Activated CD4-positive, alpha-beta memory T cell treated with anti-CD3 and anti-CD28 coated beads, Interleukin-2, amount 10 ng/mL, durations not matched to agents 7 days and 5 days (primary cell): ENCODE measurements around the gene GCSAM. TPM values are rescaled to one million over a fixed set of nuclear protein-coding genes. Genes with fewer than 3 reads are reported as not detected.

Experiments used
- CTCF ChIA-PET: fragments of 350-600 bp; sonication (Branson Sonifier 250); formaldehyde crosslinking; loops from one replicate; lab custom pipeline; 2021; ENCODE audit warnings: antibody characterized with exemption, inconsistent platforms; lab: Charles Lee
- POLR2A ChIA-PET: fragments of 350-600 bp; sonication (Branson Sonifier 250); formaldehyde crosslinking; loops from one replicate; lab custom pipeline; 2021; ENCODE audit warnings: antibody characterized with exemption; lab: Charles Lee
- DNase-seq: peaks from one replicate; pipeline ENCODE4 v3.0.0-alpha.2; 2020
- H3K27ac Mint-ChIP-seq: one replicate; pipeline ENCODE4 v1.8.0; 2021; ENCODE audit warnings: mild to moderate bottlenecking, mixed read lengths
- H3K27me3 Mint-ChIP-seq: one replicate; pipeline ENCODE4 v1.8.0; 2021; ENCODE audit warnings: mixed read lengths
- H3K36me3 Mint-ChIP-seq: one replicate; pipeline ENCODE4 v1.8.0; 2021; ENCODE audit warnings: low read depth, mixed read lengths
- H3K4me1 Mint-ChIP-seq: one replicate; pipeline ENCODE4 v1.8.0; 2021; ENCODE audit warnings: mixed read lengths
- H3K4me3 Mint-ChIP-seq: one replicate; pipeline ENCODE4 v1.8.0; 2021; ENCODE audit warnings: mild to moderate bottlenecking, mixed read lengths
- H3K9me3 Mint-ChIP-seq: one replicate; pipeline ENCODE4 v1.8.0; 2021; ENCODE audit warnings: mixed read lengths
- total RNA-seq, 2 experiments: library from RNA; stranded (reverse); gene quantifications; one replicate each; pipeline ENCODE4 v1.2.3, GENCODE V29; 2021

GCSAM gene
- total RNA-seq, 2 experiments from 2014 or later, result 19.6 to 19.9 TPM

GRCh38 chr3:112090887-112091586 is 42.0 kb downstream of the GCSAM start:
- POLR2A ChIA-PET, result interaction anchor here (0.7 kb wide), 1 partner anchor 42 kb away, joined by 3 read pairs; the partner anchor contains the start of gene GCSAM
- no peak overlapping the region for H3K4me3 Mint-ChIP-seq
- H3K27ac Mint-ChIP-seq, result peak overlapping the region; percentile 9
- DNase-seq, result no peak
- peaks cover 58% of the 10 kb centered on the region for H3K4me1 Mint-ChIP-seq
- no peaks in the 10 kb centered on the region for H3K27me3 Mint-ChIP-seq
- H3K36me3 Mint-ChIP-seq, result peaks cover 6% of the 10 kb centered on the region
- H3K9me3 Mint-ChIP-seq, result no peaks in the 10 kb centered on the region
- CTCF ChIA-PET, result no interaction called here

DNA sequence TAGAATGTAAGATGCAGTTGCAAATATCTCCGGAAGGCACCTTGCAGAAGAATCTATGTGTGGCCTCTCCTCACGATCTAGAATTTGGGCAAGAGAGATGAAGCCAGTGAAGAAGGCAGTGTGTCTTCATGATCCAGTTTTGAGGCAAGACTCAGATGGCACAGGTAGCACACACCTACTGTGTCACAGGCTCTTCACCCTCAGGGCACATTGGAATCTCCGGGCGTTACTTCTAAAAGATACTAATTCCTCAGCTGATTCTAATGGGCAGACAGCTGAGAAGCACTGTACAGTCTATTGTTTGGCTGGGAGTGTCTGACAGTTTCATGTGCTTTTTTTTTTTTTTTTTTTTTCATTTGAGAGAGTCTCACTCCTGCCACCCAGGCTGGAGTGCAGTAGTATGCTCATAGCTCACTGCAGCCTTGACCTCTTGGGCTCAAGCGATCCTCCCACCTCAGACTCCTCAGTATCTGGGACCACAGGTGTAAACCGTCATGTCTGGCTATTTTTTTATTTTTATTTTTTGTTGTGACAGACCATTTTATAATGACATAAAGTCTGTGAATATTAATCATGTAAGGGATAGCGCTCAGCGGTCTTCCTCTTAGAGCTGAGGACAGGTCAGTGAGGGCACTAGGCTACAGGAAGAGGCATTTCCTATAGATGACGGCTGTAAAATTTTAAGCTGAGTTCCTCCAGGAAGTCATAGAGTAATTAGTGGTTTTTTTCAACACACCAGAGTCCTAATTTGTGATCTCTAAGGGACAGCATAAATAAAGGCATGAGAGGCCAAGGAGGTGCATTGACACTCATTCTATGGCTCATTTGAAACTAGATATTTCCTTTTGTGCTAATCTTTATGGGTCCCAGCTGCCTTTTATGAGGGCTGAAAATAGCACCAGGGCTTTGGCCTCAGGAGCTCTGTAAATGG is 42.8 kb downstream of the GCSAM start:
- ChIA-PET POLR2A (interaction anchor here (0.7 kb wide), 1 partner anchor 43 kb away, joined by 3 read pairs; the partner anchor contains the start of gene GCSAM), CTCF (interaction anchor here (1.0 kb wide), 1 partner anchor 21 kb away, joined by 4 read pairs; no protein-coding TSS in a partner anchor)
- DNase-seq, result no peak
- Mint-ChIP-seq H3K4me3 (no peak overlapping the region), H3K4me1 (peaks cover 61% of the 10 kb centered on the region), H3K36me3 (peaks cover 4% of the 10 kb centered on the region), H3K9me3 (no peaks in the 10 kb centered on the region), H3K27ac (peak overlapping the region; percentile 9), H3K27me3 (no peaks in the 10 kb centered on the region)

DNA sequence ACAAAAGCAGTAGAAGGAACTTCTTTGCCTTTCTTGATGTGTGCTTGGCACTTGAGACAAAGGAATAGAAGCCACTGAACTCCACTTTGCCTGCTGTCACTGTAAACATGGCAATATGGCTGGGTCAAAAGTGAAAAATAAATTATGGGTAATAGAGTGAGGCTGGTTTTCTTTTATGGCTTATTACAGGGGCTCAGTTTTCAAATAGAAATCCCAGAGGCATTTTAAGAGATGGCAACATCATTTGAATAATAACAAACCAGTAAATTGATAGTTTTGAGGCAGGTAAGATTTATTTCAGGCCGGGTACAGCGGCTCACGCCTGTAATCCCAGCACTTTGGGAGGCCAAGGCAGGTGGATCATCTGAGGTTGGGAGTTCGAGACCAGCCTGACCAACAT is 44.1 kb downstream of the GCSAM start:
- Mint-ChIP-seq H3K9me3 (no peaks in the 10 kb centered on the region), H3K27me3 (peaks cover 4% of the 10 kb centered on the region), H3K4me1 (peaks cover 63% of the 10 kb centered on the region), H3K27ac (no peak overlapping the region), H3K36me3 (peaks cover 3% of the 10 kb centered on the region), H3K4me3 (no peak overlapping the region)
- CTCF ChIA-PET, result interaction anchor here (0.8 to 1.2 kb wide), 2 partner anchors 23 to 45 kb away, joined by 3 read pairs; no protein-coding TSS in a partner anchor
- no peak for DNase-seq
- POLR2A ChIA-PET, result interaction anchor here (0.9 kb wide), 1 partner anchor 110 kb away, joined by 3 read pairs; the partner anchor contains the start of gene ABHD10

DNA sequence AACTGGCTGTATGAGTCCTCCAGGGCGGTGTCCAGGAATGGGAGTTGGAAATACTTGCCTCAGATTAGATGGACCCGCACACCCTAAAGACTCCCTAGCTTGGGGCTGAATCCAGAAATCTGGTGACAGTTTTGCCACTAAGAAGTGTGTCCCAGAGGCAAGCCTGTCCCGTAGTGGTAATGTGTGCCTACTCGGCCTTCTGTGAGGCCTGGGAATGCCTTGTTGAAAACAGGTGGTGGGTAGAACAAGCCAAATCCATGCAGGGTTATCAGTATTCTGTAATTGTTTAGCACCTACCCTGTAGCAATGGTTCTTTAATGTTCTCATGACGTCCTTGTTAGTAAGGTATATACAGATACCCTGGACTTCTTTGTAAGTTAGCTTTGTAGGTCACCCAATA is 45.3 kb downstream of the GCSAM start:
- ChIA-PET CTCF (interaction anchor here (0.8 to 1.2 kb wide), 2 partner anchors 44 kb away, joined by 3 read pairs; no protein-coding TSS in a partner anchor), POLR2A (interaction anchor here (1.1 kb wide), 1 partner anchor 109 kb away, joined by 5 read pairs; the partner anchor contains the start of gene ABHD10)
- peaks cover 55% of the 10 kb centered on the region for H3K4me1 Mint-ChIP-seq
- no peak for DNase-seq
- H3K4me3 Mint-ChIP-seq, result peak overlapping the region; percentile 75
- H3K27me3 Mint-ChIP-seq, result peaks cover 4% of the 10 kb centered on the region
- H3K9me3 Mint-ChIP-seq, result no peaks in the 10 kb centered on the region
- no peak overlapping the region for H3K27ac Mint-ChIP-seq
- no peaks in the 10 kb centered on the region for H3K36me3 Mint-ChIP-seq

DNA sequence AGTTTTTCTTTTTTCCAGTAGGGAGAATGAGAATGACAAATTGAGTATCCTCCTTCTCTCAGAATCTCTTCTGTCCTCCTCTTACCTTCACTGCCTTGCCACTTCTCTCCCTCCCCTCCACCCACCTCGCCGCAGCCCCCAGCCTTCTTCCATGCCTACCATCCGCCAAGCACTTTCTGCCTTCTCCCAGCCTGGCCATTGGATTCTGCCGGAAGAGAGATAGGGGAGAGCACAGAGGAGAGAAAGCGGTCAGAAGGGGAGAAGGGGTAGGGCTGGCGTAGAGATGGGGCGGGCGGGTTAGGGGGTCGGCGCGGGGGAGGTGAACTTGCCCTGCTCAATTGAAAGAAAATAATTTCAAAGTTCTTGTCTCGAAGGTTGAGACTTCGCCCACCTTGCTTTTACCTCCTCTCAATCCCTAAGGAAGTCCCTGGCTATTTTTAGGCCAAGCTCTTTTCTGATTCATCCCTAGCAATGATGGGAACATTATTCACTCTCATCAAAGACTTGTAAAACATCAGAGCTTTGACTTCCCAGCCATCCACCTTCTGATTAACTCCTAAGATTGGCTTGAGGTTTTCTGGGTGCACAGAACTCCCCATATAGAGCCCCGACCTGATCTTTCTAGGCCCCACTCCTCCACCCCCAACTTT is 46.0 kb downstream of the GCSAM start:
- H3K4me3 Mint-ChIP-seq, result peak overlapping the region; percentile 75
- H3K9me3 Mint-ChIP-seq, result no peaks in the 10 kb centered on the region
- H3K27ac Mint-ChIP-seq, result no peak overlapping the region
- POLR2A ChIA-PET, result interaction anchor here (1.1 kb wide), 1 partner anchor 108 kb away, joined by 5 read pairs; the partner anchor contains the start of gene ABHD10
- DNase-seq, result no peak
- H3K27me3 Mint-ChIP-seq, result peaks cover 4% of the 10 kb centered on the region
- CTCF ChIA-PET, result interaction anchor here (0.8 to 1.3 kb wide), 2 partner anchors 44 to 74 kb away, joined by 3 read pairs; no protein-coding TSS in a partner anchor
- H3K36me3 Mint-ChIP-seq, result no peaks in the 10 kb centered on the region
- H3K4me1 Mint-ChIP-seq, result peaks cover 48% of the 10 kb centered on the region

DNA sequence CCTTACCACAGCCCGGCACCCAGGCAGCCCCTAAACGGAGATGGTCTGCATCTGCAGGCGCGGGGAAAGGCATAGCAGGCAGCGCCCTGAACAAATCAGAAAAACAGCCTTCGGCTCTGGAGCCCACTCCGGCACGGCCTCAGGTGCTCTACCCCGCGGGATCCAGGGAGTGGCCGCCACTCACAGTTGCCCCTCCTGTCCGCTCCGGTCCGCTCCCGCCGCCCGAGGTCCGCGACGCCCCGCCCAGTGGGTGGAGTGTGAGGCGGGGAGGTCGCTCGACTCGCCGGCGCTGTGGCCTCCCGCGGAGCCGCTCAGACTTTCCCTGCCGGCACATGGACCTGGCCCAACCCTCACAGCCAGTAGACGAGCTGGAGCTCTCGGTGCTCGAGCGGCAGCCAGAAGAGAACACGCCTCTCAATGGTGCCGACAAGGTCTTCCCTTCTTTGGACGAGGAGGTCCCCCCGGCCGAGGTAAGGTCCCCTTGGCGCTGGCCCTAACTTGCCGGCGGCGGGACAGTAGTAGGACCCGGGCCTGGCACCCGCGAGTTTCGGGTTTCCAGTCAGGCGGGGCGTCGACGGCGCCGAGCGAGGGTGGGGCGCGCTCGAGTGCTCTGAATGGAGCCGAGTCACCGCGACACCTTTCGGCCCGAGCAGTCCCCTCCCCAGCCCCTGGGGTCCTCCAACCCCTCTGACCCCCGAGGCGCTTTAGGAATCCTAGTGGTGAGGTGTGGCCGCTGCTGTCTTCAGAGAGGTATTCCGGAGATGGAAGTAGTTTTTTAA is 46.8 kb downstream of the GCSAM start, which contains the start of gene C3orf52:
TSS of gene C3orf52 (plus strand) at position 314 of the 779 bp plus-strand sequence. CDS start at position 333, 19 bp downstream.
- peaks cover 4% of the 10 kb centered on the region for H3K27me3 Mint-ChIP-seq
- H3K27ac Mint-ChIP-seq, result no peak within 1 kb of the TSS
- no peaks in the 10 kb centered on the region for H3K36me3 Mint-ChIP-seq
- no peaks in the 10 kb centered on the region for H3K9me3 Mint-ChIP-seq
- peaks cover 46% of the 10 kb centered on the region for H3K4me1 Mint-ChIP-seq
- peak within 1 kb of the TSS; percentile 75 for H3K4me3 Mint-ChIP-seq
- DNase-seq, result peak; percentile 62
- ChIA-PET CTCF (interaction anchor here (1.3 kb wide), 1 partner anchor 73 kb away, joined by 3 read pairs; no protein-coding TSS in a partner anchor), POLR2A (interaction anchor here (1.1 kb wide), 1 partner anchor 107 kb away, joined by 5 read pairs; the partner anchor contains the start of gene ABHD10)

- no peak for DNase-seq
- no peaks in the 10 kb centered on the region for H3K36me3 Mint-ChIP-seq
- H3K27ac Mint-ChIP-seq, result no peak overlapping the region
- no peaks in the 10 kb centered on the region for H3K9me3 Mint-ChIP-seq
- ChIA-PET CTCF (no interaction called here), POLR2A (no interaction called here)
- H3K4me1 Mint-ChIP-seq, result peaks cover 40% of the 10 kb centered on the region
- peak overlapping the region; percentile 75 for H3K4me3 Mint-ChIP-seq
- H3K27me3 Mint-ChIP-seq, result peaks cover 4% of the 10 kb centered on the region
These were observed 47.3 kb downstream of the GCSAM start for GRCh38 chr3:112085735-112086075.

GRCh38 chr3:112084980-112085705 is 47.9 kb downstream of the GCSAM start:
- Mint-ChIP-seq H3K36me3 (no peaks in the 10 kb centered on the region), H3K4me1 (peaks cover 35% of the 10 kb centered on the region), H3K9me3 (no peaks in the 10 kb centered on the region), H3K27me3 (peaks cover 4% of the 10 kb centered on the region), H3K27ac (no peak overlapping the region), H3K4me3 (peak overlapping the region; percentile 75)
- POLR2A ChIA-PET, result no interaction called here
- CTCF ChIA-PET, result no interaction called here
- DNase-seq, result no peak

DNA sequence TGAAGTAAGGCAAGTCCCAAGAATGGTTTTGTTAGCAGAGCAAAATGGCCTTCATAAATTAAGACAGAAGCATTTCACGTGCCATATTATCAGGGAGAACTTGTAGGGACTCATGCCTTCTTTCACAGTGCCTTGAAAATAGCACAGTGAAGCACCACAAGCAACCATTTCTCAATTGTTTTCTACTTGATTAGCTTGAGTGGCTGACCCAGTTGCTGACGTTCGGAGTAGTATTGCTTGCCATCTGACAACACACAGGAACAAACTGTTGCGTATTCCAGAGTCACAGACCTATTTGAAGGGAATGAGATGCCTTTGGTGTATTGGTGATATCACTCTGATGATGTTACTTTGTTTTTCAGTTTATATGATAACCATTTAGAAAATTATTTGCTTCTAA is 49.8 kb downstream of the GCSAM start:
- Mint-ChIP-seq H3K27ac (no peak overlapping the region), H3K27me3 (peaks cover 4% of the 10 kb centered on the region), H3K4me3 (no peak overlapping the region), H3K36me3 (no peaks in the 10 kb centered on the region), H3K9me3 (no peaks in the 10 kb centered on the region), H3K4me1 (peaks cover 27% of the 10 kb centered on the region)
- CTCF ChIA-PET, result no interaction called here
- POLR2A ChIA-PET, result no interaction called here
- no peak for DNase-seq

DNA sequence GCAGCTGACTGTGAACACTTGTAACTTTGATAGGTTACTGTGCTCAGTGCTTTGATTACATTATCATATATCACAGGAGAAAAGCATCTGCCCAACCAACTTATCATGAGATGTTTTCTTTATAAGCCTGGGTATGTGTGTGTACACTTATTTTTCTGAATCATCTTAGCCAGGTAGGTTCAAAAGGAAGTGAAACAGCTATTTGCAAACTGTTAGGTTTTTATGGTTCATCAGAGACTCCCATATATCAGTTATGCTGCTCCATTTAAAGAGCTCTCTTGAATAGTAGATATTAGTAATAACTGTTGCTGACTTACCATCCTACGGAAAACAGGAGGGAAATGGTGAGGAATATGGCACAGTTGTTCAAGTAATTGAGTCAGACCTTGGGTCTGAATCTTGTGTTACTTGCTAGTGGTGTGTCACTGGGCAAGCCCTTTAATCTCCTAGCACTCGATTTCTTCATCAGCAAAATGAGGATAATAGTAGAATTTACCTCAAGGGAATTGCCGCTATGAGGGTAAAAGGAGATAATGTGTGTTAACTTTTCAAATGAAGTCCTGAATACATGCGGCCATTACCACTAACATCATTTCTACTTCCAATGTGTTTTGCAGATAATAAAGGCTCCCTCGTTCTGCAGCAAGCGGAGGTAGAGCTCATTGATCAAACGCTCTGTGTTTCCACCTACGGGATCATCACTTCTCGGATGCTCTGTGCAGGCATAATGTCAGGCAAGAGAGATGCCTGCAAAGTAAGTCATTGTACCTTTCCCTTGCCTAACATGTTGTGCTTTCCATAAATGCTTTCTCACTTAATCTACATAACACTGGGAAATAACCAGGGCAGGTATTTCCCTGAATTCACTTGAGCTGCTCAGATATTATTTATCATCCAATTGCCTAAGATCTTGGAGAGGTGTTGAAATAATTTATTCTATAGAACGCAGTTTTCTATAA is 54.6 kb downstream of the GCSAM start:
- POLR2A ChIA-PET, result no interaction called here
- CTCF ChIA-PET, result no interaction called here
- no peak overlapping the region for H3K27ac Mint-ChIP-seq
- no peak for DNase-seq
- H3K36me3 Mint-ChIP-seq, result peaks cover 2% of the 10 kb centered on the region
- H3K27me3 Mint-ChIP-seq, result no peaks in the 10 kb centered on the region
- H3K4me1 Mint-ChIP-seq, result peaks cover 27% of the 10 kb centered on the region
- no peak overlapping the region for H3K4me3 Mint-ChIP-seq
- no peaks in the 10 kb centered on the region for H3K9me3 Mint-ChIP-seq
